Endodermal cell (in vitro differentiated cells): ENCODE data around the gene PSMB2. TPM values are rescaled to one million over a fixed set of nuclear protein-coding genes. Genes with fewer than 3 reads are reported as not detected.

Experiments
- DNase-seq: peaks from one replicate; pipeline ENCODE4 v3.0.0-alpha.2; 2017
- H3K27ac ChIP-seq: 2 replicates; pipeline ENCODE4 v1.5.1; 2013; ENCODE audit warnings: mild to moderate bottlenecking, low read depth, low read length, moderate library complexity
- H3K27me3 ChIP-seq: 2 replicates; pipeline ENCODE4 v1.6.1; 2013; ENCODE audit warnings: mild to moderate bottlenecking, low read length, moderate library complexity; ENCODE audit not compliant: insufficient read depth, control insufficient read depth, poor library complexity, severe bottlenecking
- H3K36me3 ChIP-seq: 2 replicates; pipeline ENCODE4 v1.7.0; 2013; ENCODE audit warnings: mild to moderate bottlenecking, low read length, moderate library complexity; ENCODE audit not compliant: control insufficient read depth, insufficient read depth
- H3K4me1 ChIP-seq: one replicate; pipeline ENCODE4 v1.7.0; 2013; ENCODE audit warnings: low read length; ENCODE audit not compliant: control insufficient read depth, insufficient read depth
- H3K4me3 ChIP-seq: 2 replicates; pipeline ENCODE4 v1.5.1; 2013; ENCODE audit warnings: mild to moderate bottlenecking, low read length, moderate library complexity
- H3K9ac ChIP-seq: 2 replicates; pipeline ENCODE4 v1.6.1; 2013; ENCODE audit warnings: mild to moderate bottlenecking, low read length, moderate library complexity; ENCODE audit not compliant: poor library complexity, severe bottlenecking; ENCODE audit errors: extremely low read depth
- H3K9me3 ChIP-seq: 2 replicates; pipeline ENCODE4 v1.6.1; 2013; ENCODE audit warnings: mild to moderate bottlenecking, low read length, moderate library complexity; ENCODE audit not compliant: control insufficient read depth
- H3K27ac Mint-ChIP-seq: 2 replicates; pipeline ENCODE4 v1.8.0; 2020; ENCODE audit warnings: mixed read lengths
- H3K27me3 Mint-ChIP-seq: 2 replicates; pipeline ENCODE4 v1.8.0; 2021; ENCODE audit warnings: mild to moderate bottlenecking, mixed read lengths; ENCODE audit not compliant: insufficient read depth
- H3K36me3 Mint-ChIP-seq: 2 replicates; pipeline ENCODE4 v1.8.0; 2020; ENCODE audit warnings: low read depth, mixed read lengths
- H3K4me1 Mint-ChIP-seq: 2 replicates; pipeline ENCODE4 v1.8.0; 2020; ENCODE audit warnings: mixed read lengths
- H3K4me3 Mint-ChIP-seq: 2 replicates; pipeline ENCODE4 v1.8.0; 2020; ENCODE audit warnings: mild to moderate bottlenecking, moderate library complexity, mixed read lengths
- H3K9me3 Mint-ChIP-seq: 2 replicates; pipeline ENCODE4 v1.8.0; 2020; ENCODE audit warnings: mild to moderate bottlenecking, mixed read lengths
- CTCF ChIP-seq: fragments of 200-600 bp; sonication (generic); conservative IDR thresholded peaks from 2 replicates; pipeline ENCODE4 v1.5.0; 2021; ENCODE audit warnings: antibody characterized with exemption, mild to moderate bottlenecking
- WGBS, 2 experiments: methylation state at CpG; one replicate each; pipeline versions ENCODE4 v1.1.5 to v1.1.7; 2013; ENCODE audit warnings: missing lambda C conversion rate in 2 of 2, mixed read lengths in 1 of 2; ENCODE audit not compliant: insufficient coverage in 1 of 2, insufficient read length in 1 of 2; 5-methylcytosine and 5-hydroxymethylcytosine counted together
- total RNA-seq, 2 donors: library from RNA; stranded (reverse); fragmentation: NEBNext Ultra II Directional in 1 of 2; extraction: Animal tissue kit (Norgen Biotek cat#: 25700) in 1 of 2; gene quantifications; 2 replicates in 1 of 2; 3 replicates in 1 of 2; pipeline ENCODE4 v1.2.1, GENCODE V29; 2021

PSMB2 gene
- total RNA-seq, 2 donors from 2014 or later = 66.0 to 71.3 TPM

- H3K27ac ChIP-seq = no peak overlapping the region
- H3K27me3 Mint-ChIP-seq = peaks cover 74% of the 10 kb centered on the region
Observed at GRCh38 chr1:35570589-35571137, 70.7 kb downstream of the PSMB2 start.

DNA sequence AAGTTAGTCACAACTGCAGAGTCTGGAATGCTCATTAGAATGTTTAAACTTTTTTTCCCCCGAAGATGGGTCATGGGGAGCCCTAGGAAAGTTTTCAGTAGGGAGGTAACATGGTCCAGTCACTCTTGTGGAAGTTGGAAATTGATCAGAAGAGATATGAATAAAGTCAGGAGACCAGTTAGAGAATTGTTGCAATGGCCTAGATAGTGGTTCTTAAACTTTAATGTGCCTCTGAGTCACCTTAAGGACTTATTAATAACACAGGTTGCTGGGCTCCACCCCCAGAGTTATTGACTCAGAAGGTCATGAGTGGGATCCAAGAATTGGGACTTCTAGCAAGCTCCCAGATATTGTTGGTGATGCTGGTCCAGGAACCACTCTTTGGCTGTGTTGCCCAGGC, 71.4 kb downstream of the PSMB2 start:
- peaks cover 3% of the 10 kb centered on the region for H3K36me3 ChIP-seq
- H3K9me3 ChIP-seq = no peaks in the 10 kb centered on the region
- no peak overlapping the region for H3K4me3 ChIP-seq
- Mint-ChIP-seq H3K4me3 (no peak overlapping the region), H3K27ac (no peak overlapping the region), H3K9me3 (no peaks in the 10 kb centered on the region), H3K36me3 (peaks cover 3% of the 10 kb centered on the region), H3K27me3 (peaks cover 67% of the 10 kb centered on the region), H3K4me1 (peaks cover 4% of the 10 kb centered on the region)
- 50 to 64% methylated on average over 1 of the region's 1 CpG for WGBS, 2 experiments
- no peak overlapping the region for H3K9ac ChIP-seq
- peaks cover 54% of the 10 kb centered on the region for H3K27me3 ChIP-seq
- H3K27ac ChIP-seq = no peak overlapping the region
- DNase-seq = no peak
- no peak for TF ChIP-seq CTCF
- H3K4me1 ChIP-seq = peaks cover 4% of the 10 kb centered on the region

More at GRCh38 chr1:35570589-35571137, 70.7 kb downstream of the PSMB2 start:
- peaks cover 3% of the 10 kb centered on the region for H3K36me3 Mint-ChIP-seq
- no peak overlapping the region for H3K4me3 Mint-ChIP-seq
- TF ChIP-seq CTCF = no peak
- no peak overlapping the region for H3K4me3 ChIP-seq
- no peaks in the 10 kb centered on the region for H3K9me3 Mint-ChIP-seq
- WGBS, 2 experiments = 89 to 92% methylated on average over 9 to 10 of the region's 10 CpGs
- H3K9me3 ChIP-seq = no peaks in the 10 kb centered on the region
- no peak overlapping the region for H3K27ac Mint-ChIP-seq
- no peak overlapping the region for H3K9ac ChIP-seq
- peaks cover 4% of the 10 kb centered on the region for H3K4me1 Mint-ChIP-seq
- peaks cover 61% of the 10 kb centered on the region for H3K27me3 ChIP-seq
- peaks cover 4% of the 10 kb centered on the region for H3K4me1 ChIP-seq
- no peaks in the 10 kb centered on the region for H3K36me3 ChIP-seq
- DNase-seq = no peak

- TF ChIP-seq CTCF = peak; percentile 94
- Histone ChIP-seq H3K27ac (no peak overlapping the region), H3K4me3 (no peak overlapping the region), H3K4me1 (peaks cover 4% of the 10 kb centered on the region), H3K9ac (no peak overlapping the region), H3K36me3 (peaks cover 4% of the 10 kb centered on the region), H3K9me3 (no peaks in the 10 kb centered on the region), H3K27me3 (peaks cover 44% of the 10 kb centered on the region)
- WGBS, 2 experiments = 22 to 33% methylated on average over 3 to 4 of the region's 4 CpGs
- peak; percentile 92 for DNase-seq
- H3K4me1 Mint-ChIP-seq = peaks cover 5% of the 10 kb centered on the region
- H3K27me3 Mint-ChIP-seq = peaks cover 59% of the 10 kb centered on the region
- peaks cover 11% of the 10 kb centered on the region for H3K36me3 Mint-ChIP-seq
- no peaks in the 10 kb centered on the region for H3K9me3 Mint-ChIP-seq
- no peak overlapping the region for H3K4me3 Mint-ChIP-seq
- no peak overlapping the region for H3K27ac Mint-ChIP-seq
Observed at GRCh38 chr1:35568975-35569395, 72.3 kb downstream of the PSMB2 start.
